ENCODE data around the gene ATP2C2.

DNA sequence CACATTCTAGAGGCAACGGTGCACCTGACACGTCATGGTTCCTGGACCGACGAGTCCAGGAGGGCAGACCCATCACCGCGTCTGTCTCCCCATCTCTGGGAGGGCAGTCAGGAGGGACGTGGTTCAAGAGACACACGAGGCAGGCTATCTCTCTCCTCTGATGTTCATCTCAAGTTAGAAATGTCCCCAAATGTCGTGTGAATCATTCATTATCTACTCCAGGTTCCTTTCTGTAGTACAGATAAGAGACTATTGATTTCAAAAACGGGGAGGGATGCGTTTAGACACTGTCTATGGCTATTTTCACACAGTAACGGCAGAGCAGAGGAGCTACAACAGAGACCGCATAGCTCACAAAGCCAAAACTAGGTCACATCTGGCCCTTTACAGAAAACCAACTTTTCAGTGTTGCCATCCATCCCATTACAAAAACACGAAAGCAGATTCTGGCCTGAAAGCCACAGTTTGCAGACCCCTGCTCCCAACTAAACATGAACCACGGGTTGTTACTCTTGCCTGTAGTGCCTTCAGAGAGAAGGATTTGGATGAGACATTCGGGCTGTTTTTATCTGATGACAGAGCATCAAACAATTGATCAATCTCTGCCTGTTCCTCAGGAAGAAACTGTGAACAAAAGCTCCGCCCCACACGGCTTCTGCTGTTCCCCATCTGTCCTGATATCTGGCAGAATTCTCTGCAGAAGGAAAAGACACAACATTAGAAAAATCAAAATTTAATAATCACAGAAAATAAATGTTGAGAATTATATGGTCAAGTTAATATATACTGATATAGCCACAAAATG lies 129.3 kb downstream of the ATP2C2 start:
- TF ChIP-seq, protein P1, sequence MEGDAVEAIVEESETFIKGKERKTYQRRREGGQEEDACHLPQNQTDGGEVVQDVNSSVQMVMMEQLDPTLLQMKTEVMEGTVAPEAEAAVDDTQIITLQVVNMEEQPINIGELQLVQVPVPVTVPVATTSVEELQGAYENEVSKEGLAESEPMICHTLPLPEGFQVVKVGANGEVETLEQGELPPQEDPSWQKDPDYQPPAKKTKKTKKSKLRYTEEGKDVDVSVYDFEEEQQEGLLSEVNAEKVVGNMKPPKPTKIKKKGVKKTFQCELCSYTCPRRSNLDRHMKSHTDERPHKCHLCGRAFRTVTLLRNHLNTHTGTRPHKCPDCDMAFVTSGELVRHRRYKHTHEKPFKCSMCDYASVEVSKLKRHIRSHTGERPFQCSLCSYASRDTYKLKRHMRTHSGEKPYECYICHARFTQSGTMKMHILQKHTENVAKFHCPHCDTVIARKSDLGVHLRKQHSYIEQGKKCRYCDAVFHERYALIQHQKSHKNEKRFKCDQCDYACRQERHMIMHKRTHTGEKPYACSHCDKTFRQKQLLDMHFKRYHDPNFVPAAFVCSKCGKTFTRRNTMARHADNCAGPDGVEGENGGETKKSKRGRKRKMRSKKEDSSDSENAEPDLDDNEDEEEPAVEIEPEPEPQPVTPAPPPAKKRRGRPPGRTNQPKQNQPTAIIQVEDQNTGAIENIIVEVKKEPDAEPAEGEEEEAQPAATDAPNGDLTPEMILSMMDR (IDR thresholded peaks at IDR 0.05; ENCODE audit: low read depth, low read length): no peak
- no peak for TF ChIP-seq POLR2A (IDR thresholded peaks at IDR 0.05; ENCODE audit: extremely low read depth, insufficient read length)
